Liver (tissue), 4 donors: ENCODE results near the gene PSMC4. TPM values are rescaled to one million over a fixed set of nuclear protein-coding genes. Genes with fewer than 3 reads are reported as not detected.

Source experiments
- polyA plus RNA-seq, 2 donors: library from polyadenylated mRNA; stranded (reverse) in 1 of 2; unstranded in 1 of 2; fragments of 200-250 nt in 1 of 2; fragments of >200 nt in 1 of 2; fragmentation: Nextera tagmentation in 1 of 2; extraction: Ambion mirVana in 1 of 2; gene quantifications; one replicate each; pipeline versions ENCODE4 v1.2.1 to v1.2.3, GENCODE V29; 2013 to 2015
- total RNA-seq, 2 donors: library from RNA; depleted of rRNA; stranded (reverse); fragments of >200 nt; gene quantifications; one replicate each; pipeline ENCODE4 v1.2.3, GENCODE V29; 2014
- donor health status: healthy.
- donor health status: healthy.
- donor health status: healthy.

Gene PSMC4
- total and polyA plus RNA-seq, 4 donors, result 46.0 to 89.3 (median 79.7) TPM

Other genes with a start within 250 kb of the PSMC4 start
- 10 to 100 TPM in 1 of 2 donors, not detected in 1; 13.6 TPM for gene CLC, start 233.1 kb upstream of the PSMC4 start, total RNA-seq
- gene CLC, start 233.1 kb upstream of the PSMC4 start, polyA plus RNA-seq, result under 1 TPM in 1 of 2 donors, not detected in 1; 0.60 TPM
- gene LEUTX, start 192.3 kb upstream of the PSMC4 start, total RNA-seq, result not detected
- not detected for gene LEUTX, start 192.3 kb upstream of the PSMC4 start, polyA plus RNA-seq
- 1 to 10 TPM; 3.7 to 7.6 TPM for gene DYRK1B, start 137.0 kb upstream of the PSMC4 start, total RNA-seq
- gene DYRK1B, start 137.0 kb upstream of the PSMC4 start, polyA plus RNA-seq, result 1 to 10 TPM; 2.8 TPM
- 10 to 100 TPM; 36.1 to 96.2 TPM for gene FBL, start 124.8 kb upstream of the PSMC4 start, total RNA-seq
- 10 to 100 TPM; 23.3 to 79.3 TPM for gene FBL, start 124.8 kb upstream of the PSMC4 start, polyA plus RNA-seq
- gene FCGBP, start 36.5 kb upstream of the PSMC4 start, total RNA-seq, result 10 to 100 TPM in 1 of 2 donors, 1 to 10 TPM in 1; 1.5 to 32.9 TPM
- gene FCGBP, start 36.5 kb upstream of the PSMC4 start, polyA plus RNA-seq, result under 1 TPM; 0.08 to 0.39 TPM
- gene ZNF546, start 25.9 kb downstream of the PSMC4 start, total RNA-seq, result 1 to 10 TPM; 2.3 to 4.9 TPM
- gene ZNF546, start 25.9 kb downstream of the PSMC4 start, polyA plus RNA-seq, result 1 to 10 TPM; 1.1 to 2.0 TPM
- 10 to 100 TPM in 1 of 2 donors, 1 to 10 TPM in 1; 7.8 to 18.0 TPM for gene ZNF780B, start 85.1 kb downstream of the PSMC4 start, total RNA-seq
- gene ZNF780B, start 85.1 kb downstream of the PSMC4 start, polyA plus RNA-seq, result 1 to 10 TPM; 1.4 to 3.8 TPM
- 10 to 100 TPM; 11.7 to 18.7 TPM for gene ZNF780A, start 119.8 kb downstream of the PSMC4 start, total RNA-seq
- 10 to 100 TPM; 10.9 to 16.3 TPM for gene ZNF780A, start 119.8 kb downstream of the PSMC4 start, polyA plus RNA-seq
- gene MAP3K10, start 220.3 kb downstream of the PSMC4 start, total RNA-seq, result 1 to 10 TPM in 1 of 2 donors, under 1 TPM in 1; 0.65 to 3.9 TPM
- gene MAP3K10, start 220.3 kb downstream of the PSMC4 start, polyA plus RNA-seq, result 1 to 10 TPM in 1 of 2 donors, under 1 TPM in 1; 0.92 to 3.2 TPM
- not detected for gene TTC9B, start 247.2 kb downstream of the PSMC4 start, total RNA-seq
- gene TTC9B, start 247.2 kb downstream of the PSMC4 start, polyA plus RNA-seq, result under 1 TPM in 1 of 2 donors, not detected in 1; 0.14 TPM